ENCODE data around the gene HGFAC.

- no peak for TF ChIP-seq POLR2AphosphoS5 (IDR thresholded peaks at IDR 0.05)
- TF ChIP-seq POLR2A (IDR thresholded peaks at IDR 0.05), result no peak
- TF ChIP-seq, protein P1, sequence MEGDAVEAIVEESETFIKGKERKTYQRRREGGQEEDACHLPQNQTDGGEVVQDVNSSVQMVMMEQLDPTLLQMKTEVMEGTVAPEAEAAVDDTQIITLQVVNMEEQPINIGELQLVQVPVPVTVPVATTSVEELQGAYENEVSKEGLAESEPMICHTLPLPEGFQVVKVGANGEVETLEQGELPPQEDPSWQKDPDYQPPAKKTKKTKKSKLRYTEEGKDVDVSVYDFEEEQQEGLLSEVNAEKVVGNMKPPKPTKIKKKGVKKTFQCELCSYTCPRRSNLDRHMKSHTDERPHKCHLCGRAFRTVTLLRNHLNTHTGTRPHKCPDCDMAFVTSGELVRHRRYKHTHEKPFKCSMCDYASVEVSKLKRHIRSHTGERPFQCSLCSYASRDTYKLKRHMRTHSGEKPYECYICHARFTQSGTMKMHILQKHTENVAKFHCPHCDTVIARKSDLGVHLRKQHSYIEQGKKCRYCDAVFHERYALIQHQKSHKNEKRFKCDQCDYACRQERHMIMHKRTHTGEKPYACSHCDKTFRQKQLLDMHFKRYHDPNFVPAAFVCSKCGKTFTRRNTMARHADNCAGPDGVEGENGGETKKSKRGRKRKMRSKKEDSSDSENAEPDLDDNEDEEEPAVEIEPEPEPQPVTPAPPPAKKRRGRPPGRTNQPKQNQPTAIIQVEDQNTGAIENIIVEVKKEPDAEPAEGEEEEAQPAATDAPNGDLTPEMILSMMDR (IDR thresholded peaks at IDR 0.05), result peak; percentile 98 to 99 (median 98)
- no peak for TF ChIP-seq EP300 (IDR thresholded peaks at IDR 0.05)
Measured at GRCh38 chr4:3442959-3443749, 1.4 kb downstream of the HGFAC start.

Measured in upper lobe of left lung (tissue), 4 donors.